ENCODE data around the gene HACD3.

- TF ChIP-seq CTCF (IDR thresholded peaks at IDR 0.05), result no peak
- no peak for TF ChIP-seq POLR2A (IDR thresholded peaks at IDR 0.05)
- TF ChIP-seq EP300 (IDR thresholded peaks at IDR 0.05), result no peak
- no peak for TF ChIP-seq POLR2AphosphoS5 (IDR thresholded peaks at IDR 0.05)
Observed at GRCh38 chr15:65529762-65530317, 423 bp upstream of the HACD3 start.
